K562 (cell line): ENCODE results near the gene HARS2. TPM values are rescaled to one million over a fixed set of nuclear protein-coding genes. Genes with fewer than 3 reads are reported as not detected.

Experiments
- microRNA-seq: library from miRNA; unstranded; fragments of <30 nt; microRNA quantifications from one replicate; pipeline ENCODE4, GENCODE V29; 2018; ENCODE audit warnings: borderline microRNAs expressed
- polyA plus RNA-seq, 8 experiments: library from polyadenylated mRNA; depleted of rRNA in 4 of 8; stranded (reverse) in 5 of 8; unstranded in 3 of 8; fragments of >200 nt; fragmentation: Nextera tagmentation in 2 of 8; fragmentation: Illumina TruSeq in 1 of 8; extraction: Ambion mirVana in 2 of 8; extraction: Trizol in 1 of 8; gene quantifications; 2 replicates each; pipeline versions ENCODE4 v1.2.1 to v1.2.3, GENCODE V29; 2011 to 2014; ENCODE audit warnings: inconsistent platforms in 1 of 8, missing spikeins in 1 of 8
- small RNA-seq: library from RNA; depleted of rRNA; stranded (forward); fragments of <200 nt; gene quantifications from one replicate; pipeline ENCODE3, GENCODE V24; 2014
- total RNA-seq, 7 experiments: library from RNA; depleted of rRNA in 6 of 7; stranded (reverse); fragments of >200 nt in 6 of 7; fragmentation: Illumina TruSeq in 2 of 7; extraction: Trizol in 2 of 7; gene quantifications; 2 replicates each; pipeline versions ENCODE4 v1.2.1 to v1.2.3, GENCODE V29; 2011 to 2021; ENCODE audit warnings: low replicate concordance in 1 of 7

HARS2 gene
- total and polyA plus RNA-seq, 9 of the 15 experiments (the other 6 are each of a cell fraction or from before 2014, with no cell fraction given), result 8.5 to 41.6 (median 27.1) TPM

Small RNA genes lying within 50 kb of the gene (microRNA-seq; reads per million reads assigned to microRNA genes)
- 0.36 reads per million for gene MIR3655

Small RNA genes lying within 50 kb of the gene (small RNA-seq; reads per million reads assigned to genes)
- 89.5 reads per million, percentile 98 among the genes with 10 or more reads in this experiment for gene VTRNA1-1
- 135 reads per million, percentile 99 among the genes with 10 or more reads in this experiment for gene VTRNA1-2
- 8.6 reads per million, percentile 95 among the genes with 10 or more reads in this experiment for gene VTRNA1-3

Other genes with a start within 250 kb of the HARS2 start
Only the 7 nearest of the 26 such genes appear.
- 21.4 and 32.9 TPM in 2 replicates for gene TMCO6, start 52.0 kb upstream of the HARS2 start, total RNA-seq (2014; rRNA removed)
- 8.3 and 10.3 TPM in 2 replicates for gene TMCO6, start 52.0 kb upstream of the HARS2 start, total RNA-seq (2014; rRNA removed; fragmentation: Illumina TruSeq; extraction: Trizol)
- gene TMCO6, start 52.0 kb upstream of the HARS2 start, total RNA-seq (2015; rRNA removed; fragmentation: Illumina TruSeq; extraction: Trizol), result 10.6 and 11.5 TPM in 2 replicates
- 23.5 and 24.4 TPM in 2 replicates for gene TMCO6, start 52.0 kb upstream of the HARS2 start, total RNA-seq (2021)
- gene TMCO6, start 52.0 kb upstream of the HARS2 start, polyA plus RNA-seq (2011; rRNA removed), result 26.9 and 28.5 TPM in 2 replicates
- 16.7 and 18.0 TPM in 2 replicates for gene TMCO6, start 52.0 kb upstream of the HARS2 start, polyA plus RNA-seq (2014; fragmentation: Illumina TruSeq; extraction: Trizol)
- gene TMCO6, start 52.0 kb upstream of the HARS2 start, polyA plus RNA-seq (2014; fragmentation: Nextera tagmentation; extraction: Ambion mirVana), result 1 to 10 TPM; 3.4 to 5.1 TPM
- 32.5 and 46.4 TPM in 2 replicates for gene TMCO6, start 52.0 kb upstream of the HARS2 start, polyA plus RNA-seq (2014; rRNA removed)
- 136 and 209 TPM in 2 replicates for gene NDUFA2, start 43.8 kb upstream of the HARS2 start, total RNA-seq (2014; rRNA removed)
- gene NDUFA2, start 43.8 kb upstream of the HARS2 start, total RNA-seq (2014; rRNA removed; fragmentation: Illumina TruSeq; extraction: Trizol), result 63.3 and 69.1 TPM in 2 replicates
- 103 and 105 TPM in 2 replicates for gene NDUFA2, start 43.8 kb upstream of the HARS2 start, total RNA-seq (2015; rRNA removed; fragmentation: Illumina TruSeq; extraction: Trizol)
- 120 and 125 TPM in 2 replicates for gene NDUFA2, start 43.8 kb upstream of the HARS2 start, total RNA-seq (2021)
- 184 and 187 TPM in 2 replicates for gene NDUFA2, start 43.8 kb upstream of the HARS2 start, polyA plus RNA-seq (2011; rRNA removed)
- gene NDUFA2, start 43.8 kb upstream of the HARS2 start, polyA plus RNA-seq (2014; fragmentation: Illumina TruSeq; extraction: Trizol), result 77.4 and 113 TPM in 2 replicates
- 100 to 1,000 TPM; 480 to 497 TPM for gene NDUFA2, start 43.8 kb upstream of the HARS2 start, polyA plus RNA-seq (2014; fragmentation: Nextera tagmentation; extraction: Ambion mirVana)
- gene NDUFA2, start 43.8 kb upstream of the HARS2 start, polyA plus RNA-seq (2014; rRNA removed), result 209 and 284 TPM in 2 replicates
- 150 and 170 TPM in 2 replicates for gene IK, start 43.6 kb upstream of the HARS2 start, total RNA-seq (2014; rRNA removed)
- 138 and 149 TPM in 2 replicates for gene IK, start 43.6 kb upstream of the HARS2 start, total RNA-seq (2014; rRNA removed; fragmentation: Illumina TruSeq; extraction: Trizol)
- 158 and 164 TPM in 2 replicates for gene IK, start 43.6 kb upstream of the HARS2 start, total RNA-seq (2015; rRNA removed; fragmentation: Illumina TruSeq; extraction: Trizol)
- gene IK, start 43.6 kb upstream of the HARS2 start, total RNA-seq (2021), result 81.9 and 93.0 TPM in 2 replicates
- gene IK, start 43.6 kb upstream of the HARS2 start, polyA plus RNA-seq (2011; rRNA removed), result 107 and 140 TPM in 2 replicates
- gene IK, start 43.6 kb upstream of the HARS2 start, polyA plus RNA-seq (2014; fragmentation: Illumina TruSeq; extraction: Trizol), result 187 and 203 TPM in 2 replicates
- gene IK, start 43.6 kb upstream of the HARS2 start, polyA plus RNA-seq (2014; fragmentation: Nextera tagmentation; extraction: Ambion mirVana), result 100 to 1,000 TPM in 1 of 2 experiments, 10 to 100 TPM in 1; 89.2 to 182 TPM
- 137 and 176 TPM in 2 replicates for gene IK, start 43.6 kb upstream of the HARS2 start, polyA plus RNA-seq (2014; rRNA removed)
- gene WDR55, start 26.6 kb upstream of the HARS2 start, total RNA-seq (2014; rRNA removed), result 24.9 and 27.3 TPM in 2 replicates
- gene WDR55, start 26.6 kb upstream of the HARS2 start, total RNA-seq (2014; rRNA removed; fragmentation: Illumina TruSeq; extraction: Trizol), result 20.5 and 21.8 TPM in 2 replicates
- 29.3 and 30.0 TPM in 2 replicates for gene WDR55, start 26.6 kb upstream of the HARS2 start, total RNA-seq (2015; rRNA removed; fragmentation: Illumina TruSeq; extraction: Trizol)
- 35.3 and 36.1 TPM in 2 replicates for gene WDR55, start 26.6 kb upstream of the HARS2 start, total RNA-seq (2021)
- 37.4 and 44.8 TPM in 2 replicates for gene WDR55, start 26.6 kb upstream of the HARS2 start, polyA plus RNA-seq (2011; rRNA removed)
- gene WDR55, start 26.6 kb upstream of the HARS2 start, polyA plus RNA-seq (2014; fragmentation: Illumina TruSeq; extraction: Trizol), result 35.1 and 39.0 TPM in 2 replicates
- 1 to 10 TPM; 5.2 to 6.6 TPM for gene WDR55, start 26.6 kb upstream of the HARS2 start, polyA plus RNA-seq (2014; fragmentation: Nextera tagmentation; extraction: Ambion mirVana)
- gene WDR55, start 26.6 kb upstream of the HARS2 start, polyA plus RNA-seq (2014; rRNA removed), result 44.1 and 45.0 TPM in 2 replicates
- gene DND1, start 17.9 kb upstream of the HARS2 start, total RNA-seq (2014; rRNA removed), result 1.1 and 2.0 TPM in 2 replicates
- 0.22 TPM in 1 of 2 replicates, not detected in the other for gene DND1, start 17.9 kb upstream of the HARS2 start, total RNA-seq (2014; rRNA removed; fragmentation: Illumina TruSeq; extraction: Trizol)
- 0.41 and 0.43 TPM in 2 replicates for gene DND1, start 17.9 kb upstream of the HARS2 start, total RNA-seq (2015; rRNA removed; fragmentation: Illumina TruSeq; extraction: Trizol)
- gene DND1, start 17.9 kb upstream of the HARS2 start, total RNA-seq (2021), result 0.81 and 1.3 TPM in 2 replicates
- gene DND1, start 17.9 kb upstream of the HARS2 start, polyA plus RNA-seq (2011; rRNA removed), result 0.50 and 0.69 TPM in 2 replicates
- gene DND1, start 17.9 kb upstream of the HARS2 start, polyA plus RNA-seq (2014; fragmentation: Illumina TruSeq; extraction: Trizol), result 0.37 and 0.61 TPM in 2 replicates
- gene DND1, start 17.9 kb upstream of the HARS2 start, polyA plus RNA-seq (2014; fragmentation: Nextera tagmentation; extraction: Ambion mirVana), result not detected
- 1.3 and 1.5 TPM in 2 replicates for gene DND1, start 17.9 kb upstream of the HARS2 start, polyA plus RNA-seq (2014; rRNA removed)
- 87.6 and 88.5 TPM in 2 replicates for gene HARS1, start 85 bp upstream of the HARS2 start, total RNA-seq (2014; rRNA removed)
- gene HARS1, start 85 bp upstream of the HARS2 start, total RNA-seq (2014; rRNA removed; fragmentation: Illumina TruSeq; extraction: Trizol), result 68.3 and 70.2 TPM in 2 replicates
- 62.6 and 68.7 TPM in 2 replicates for gene HARS1, start 85 bp upstream of the HARS2 start, total RNA-seq (2015; rRNA removed; fragmentation: Illumina TruSeq; extraction: Trizol)
- 69.1 and 75.2 TPM in 2 replicates for gene HARS1, start 85 bp upstream of the HARS2 start, total RNA-seq (2021)
- 52.5 and 75.2 TPM in 2 replicates for gene HARS1, start 85 bp upstream of the HARS2 start, polyA plus RNA-seq (2011; rRNA removed)
- gene HARS1, start 85 bp upstream of the HARS2 start, polyA plus RNA-seq (2014; fragmentation: Illumina TruSeq; extraction: Trizol), result 84.8 and 85.0 TPM in 2 replicates
- 10 to 100 TPM; 13.5 to 19.1 TPM for gene HARS1, start 85 bp upstream of the HARS2 start, polyA plus RNA-seq (2014; fragmentation: Nextera tagmentation; extraction: Ambion mirVana)
- 81.7 and 92.4 TPM in 2 replicates for gene HARS1, start 85 bp upstream of the HARS2 start, polyA plus RNA-seq (2014; rRNA removed)
- gene ZMAT2, start 9.0 kb downstream of the HARS2 start, total RNA-seq (2014; rRNA removed), result 40.2 and 67.1 TPM in 2 replicates
- 99.2 and 121 TPM in 2 replicates for gene ZMAT2, start 9.0 kb downstream of the HARS2 start, total RNA-seq (2014; rRNA removed; fragmentation: Illumina TruSeq; extraction: Trizol)
- 88.5 and 90.4 TPM in 2 replicates for gene ZMAT2, start 9.0 kb downstream of the HARS2 start, total RNA-seq (2015; rRNA removed; fragmentation: Illumina TruSeq; extraction: Trizol)
- 38.8 and 48.7 TPM in 2 replicates for gene ZMAT2, start 9.0 kb downstream of the HARS2 start, total RNA-seq (2021)
- gene ZMAT2, start 9.0 kb downstream of the HARS2 start, polyA plus RNA-seq (2011; rRNA removed), result 48.0 and 71.4 TPM in 2 replicates
- 101 and 102 TPM in 2 replicates for gene ZMAT2, start 9.0 kb downstream of the HARS2 start, polyA plus RNA-seq (2014; fragmentation: Illumina TruSeq; extraction: Trizol)
- gene ZMAT2, start 9.0 kb downstream of the HARS2 start, polyA plus RNA-seq (2014; fragmentation: Nextera tagmentation; extraction: Ambion mirVana), result 10 to 100 TPM; 44.2 to 45.0 TPM
- gene ZMAT2, start 9.0 kb downstream of the HARS2 start, polyA plus RNA-seq (2014; rRNA removed), result 57.2 and 69.2 TPM in 2 replicates